GM21423 (cell line): Measurements from ENCODE around the gene PDCD7.

ENCODE experiments used
- ATAC-seq: cut with Tn5 transposase; IDR thresholded peaks from one replicate; pipeline ENCODE4 v1.9.1; 2021; ENCODE audit warnings: mild to moderate bottlenecking, moderate library complexity; ENCODE audit not compliant: unreplicated experiment

PDCD7 gene

DNA sequence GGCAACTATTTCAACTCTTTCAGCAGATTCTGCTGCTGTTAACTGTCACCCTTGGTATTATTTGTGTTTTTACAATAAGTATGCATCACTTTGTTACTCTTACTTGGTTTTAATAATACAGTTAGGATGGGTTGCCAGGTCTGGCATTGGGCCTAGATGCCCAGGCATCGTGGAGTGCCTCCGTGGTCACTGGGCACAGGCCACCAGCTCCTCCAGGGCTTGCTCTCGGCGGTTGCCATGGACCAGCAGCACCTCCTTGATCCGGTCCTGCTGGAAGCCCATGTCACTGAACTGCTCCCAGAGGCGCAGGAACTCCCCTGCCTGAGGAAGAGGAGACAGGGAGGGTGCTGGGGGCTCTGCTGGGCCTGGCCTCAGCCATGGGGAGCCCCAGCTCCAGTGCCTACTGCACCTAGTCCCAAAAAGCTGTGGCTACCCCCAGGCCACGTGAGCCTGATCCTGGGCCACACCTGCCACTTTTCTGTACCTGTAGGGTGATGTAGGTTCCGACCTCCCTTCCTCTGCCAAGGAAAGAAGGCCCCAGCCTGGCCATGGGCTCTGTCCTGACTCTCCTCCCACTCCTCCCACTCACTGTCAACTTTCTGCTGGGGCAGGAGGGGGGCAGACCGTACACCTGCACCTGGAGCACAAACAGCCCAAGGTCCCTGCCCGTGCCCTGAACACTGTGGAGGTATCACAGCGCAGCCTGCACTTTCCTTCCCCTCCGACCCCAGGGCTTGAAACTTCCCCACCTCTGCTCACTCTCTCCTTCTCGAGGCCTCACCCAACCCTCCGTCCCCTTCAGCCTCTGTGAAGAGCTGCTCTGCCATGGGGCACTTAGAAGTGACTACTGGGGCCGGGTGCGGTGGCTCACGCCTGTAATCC is 40.5 kb downstream of the PDCD7 start:
- ATAC-seq: no peak

DNA sequence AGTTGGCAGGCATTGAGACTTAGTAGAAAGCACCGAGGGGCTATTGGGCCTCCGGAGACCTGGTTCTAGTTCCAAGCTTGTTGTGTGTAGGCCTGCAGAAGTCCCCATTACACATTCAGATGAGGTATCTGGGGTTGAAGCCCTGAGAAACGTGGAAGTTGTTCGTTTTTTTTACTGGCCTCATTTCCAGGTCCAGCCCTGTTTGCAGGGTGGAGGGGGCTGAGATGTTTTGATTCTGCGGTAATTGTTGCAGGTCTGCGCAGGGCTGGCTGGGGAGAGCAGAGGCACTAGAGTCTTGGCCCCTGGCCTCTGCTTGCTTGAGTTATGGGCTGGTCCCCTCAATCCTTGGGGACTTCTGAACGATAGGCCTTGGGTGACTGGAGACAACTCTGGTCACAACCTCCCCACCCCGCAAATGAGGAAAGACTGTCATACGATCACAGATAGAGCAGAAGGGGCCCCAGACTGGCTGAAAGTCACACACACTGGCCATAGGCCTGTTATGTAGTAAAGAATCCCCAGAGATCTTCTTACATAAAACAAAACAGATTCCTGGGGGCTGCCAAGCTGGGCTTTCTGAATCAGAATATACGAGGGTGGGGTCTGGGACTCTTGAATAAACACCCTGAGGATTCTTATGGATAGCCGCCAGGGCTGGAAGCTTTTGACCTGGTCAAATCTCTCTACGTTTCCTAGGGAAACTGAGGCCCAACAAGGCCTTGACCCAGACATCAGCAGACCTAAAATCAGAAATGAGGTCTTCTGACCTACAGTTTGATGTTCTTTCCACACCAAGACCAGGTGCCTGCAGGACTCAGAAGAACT is 41.5 kb downstream of the PDCD7 start:
- no peak for ATAC-seq

DNA sequence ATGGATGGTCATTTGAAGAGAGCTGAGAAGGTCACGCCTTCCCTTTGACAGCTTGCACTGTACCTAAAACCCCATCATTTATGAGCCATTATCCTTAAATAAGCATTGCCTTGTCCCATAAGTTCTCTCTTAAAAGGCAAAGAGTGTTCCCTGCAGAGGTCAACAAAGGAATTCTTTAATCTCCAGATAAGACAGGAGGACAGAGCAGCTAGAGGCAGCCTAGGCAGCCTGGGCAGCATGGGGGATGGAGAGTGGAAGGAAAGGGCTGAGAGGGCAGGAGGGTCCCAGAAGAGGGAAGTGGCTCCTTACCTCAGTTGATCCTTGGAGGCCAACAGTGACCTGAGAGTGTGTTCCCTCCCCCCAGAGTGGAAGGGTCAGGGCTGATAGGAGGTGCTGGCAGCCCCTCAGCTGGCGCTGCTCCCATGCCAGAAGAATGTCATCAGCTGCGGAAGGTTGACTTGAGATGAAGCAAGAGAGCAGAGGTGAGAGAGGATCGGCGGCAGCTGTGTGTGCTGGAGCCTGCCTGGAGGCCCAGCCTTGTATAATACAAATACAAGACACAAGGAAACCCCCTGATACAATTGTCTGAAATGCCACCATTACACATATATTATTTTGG is 44.3 kb downstream of the PDCD7 start:
- ATAC-seq: no peak

DNA sequence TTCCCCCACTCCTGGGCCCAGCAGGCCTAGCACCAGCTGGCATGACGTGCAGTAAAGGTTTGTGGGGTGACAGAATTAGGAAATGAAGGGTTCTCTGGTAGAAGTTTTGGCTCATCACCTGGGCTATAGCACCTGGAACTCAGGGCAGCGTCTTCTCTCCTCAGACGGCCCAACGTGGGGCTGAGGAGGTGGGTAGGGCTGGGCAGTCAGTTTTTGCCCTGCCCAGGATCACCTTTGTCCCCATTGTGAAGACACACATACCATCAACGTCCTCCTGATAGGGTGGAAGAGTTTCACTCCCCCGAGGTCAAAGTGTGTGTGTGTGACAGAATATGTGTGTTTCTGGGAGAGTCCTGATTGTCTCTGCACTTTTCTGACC is 45.0 kb downstream of the PDCD7 start:
- no peak for ATAC-seq

DNA sequence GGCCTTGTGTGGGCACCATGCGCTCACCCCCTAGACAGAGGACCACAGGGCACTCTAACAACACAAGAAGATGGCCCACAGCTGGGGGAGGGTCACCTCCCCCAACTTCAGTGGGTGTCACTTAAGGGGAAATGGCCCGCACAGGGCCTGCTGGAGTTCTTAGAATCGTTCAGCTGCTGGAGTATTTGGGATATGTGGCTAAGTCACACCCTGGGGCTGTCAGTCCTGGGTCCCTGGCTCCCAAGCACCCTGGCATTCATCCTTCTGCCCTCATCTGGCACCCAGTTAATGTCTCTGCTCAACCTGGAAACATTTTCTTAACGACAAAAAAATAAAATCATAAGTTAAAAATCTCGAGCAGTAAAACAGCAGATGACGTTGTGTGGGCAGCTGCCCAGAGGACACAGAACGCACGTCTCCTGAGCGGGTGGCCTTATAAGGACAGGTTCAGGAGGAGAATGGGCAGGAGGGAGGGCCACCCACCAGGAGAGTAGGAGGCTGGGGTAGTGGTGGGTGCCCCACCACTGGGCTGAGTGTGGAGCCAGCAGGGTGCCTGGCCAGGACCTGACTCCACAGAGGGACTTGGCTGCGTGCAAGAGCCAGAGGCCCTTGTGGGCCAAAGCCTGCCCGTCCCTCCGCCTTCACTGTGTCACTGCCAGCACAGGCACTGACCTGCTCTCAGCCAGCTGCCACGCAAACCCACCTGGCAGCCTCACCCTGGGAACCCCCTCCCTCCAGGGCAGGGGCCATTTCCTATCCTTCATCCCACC is 45.5 kb downstream of the PDCD7 start:
- no peak for ATAC-seq

DNA sequence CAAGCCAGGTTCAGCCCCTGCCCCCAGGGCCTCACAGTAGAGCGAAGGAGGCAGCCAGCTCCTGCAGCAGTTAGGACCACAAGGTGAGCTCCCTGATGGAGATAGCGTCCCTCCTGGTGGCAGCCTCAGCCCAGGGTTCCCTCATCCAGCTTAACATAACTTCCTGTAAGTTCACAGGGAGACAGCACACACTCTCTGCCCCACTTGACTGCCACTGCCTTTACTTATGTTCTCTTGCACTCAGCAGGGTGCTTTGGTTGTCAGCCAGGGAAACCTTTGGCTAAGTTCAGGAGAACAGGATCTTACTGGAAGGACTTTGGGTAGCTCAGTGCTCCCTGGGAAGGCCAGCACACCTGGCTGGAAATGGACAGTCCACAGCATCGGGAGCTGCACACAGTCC is 46.2 kb downstream of the PDCD7 start:
- ATAC-seq: no peak

DNA sequence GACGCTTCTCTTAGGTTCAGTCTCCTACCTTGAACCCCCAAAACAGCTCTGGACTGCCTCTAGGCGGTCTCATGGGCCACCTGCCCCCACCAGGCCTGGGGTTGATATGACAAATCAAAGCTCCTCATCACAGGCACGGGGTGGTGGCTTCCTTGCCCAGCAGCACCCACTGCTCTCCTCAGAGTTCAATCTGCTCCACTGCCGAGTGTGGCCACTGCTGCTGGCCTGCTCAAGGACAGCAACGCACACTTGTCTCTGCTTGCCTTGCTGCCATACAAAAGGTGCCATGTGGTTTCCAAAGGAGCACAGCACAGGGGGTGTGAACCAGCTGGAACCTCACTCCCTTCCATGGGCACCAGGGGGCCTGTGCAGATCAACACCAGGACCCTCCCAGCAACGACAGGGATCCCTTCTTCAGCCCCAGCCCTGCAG is 46.9 kb downstream of the PDCD7 start:
- ATAC-seq: no peak

DNA sequence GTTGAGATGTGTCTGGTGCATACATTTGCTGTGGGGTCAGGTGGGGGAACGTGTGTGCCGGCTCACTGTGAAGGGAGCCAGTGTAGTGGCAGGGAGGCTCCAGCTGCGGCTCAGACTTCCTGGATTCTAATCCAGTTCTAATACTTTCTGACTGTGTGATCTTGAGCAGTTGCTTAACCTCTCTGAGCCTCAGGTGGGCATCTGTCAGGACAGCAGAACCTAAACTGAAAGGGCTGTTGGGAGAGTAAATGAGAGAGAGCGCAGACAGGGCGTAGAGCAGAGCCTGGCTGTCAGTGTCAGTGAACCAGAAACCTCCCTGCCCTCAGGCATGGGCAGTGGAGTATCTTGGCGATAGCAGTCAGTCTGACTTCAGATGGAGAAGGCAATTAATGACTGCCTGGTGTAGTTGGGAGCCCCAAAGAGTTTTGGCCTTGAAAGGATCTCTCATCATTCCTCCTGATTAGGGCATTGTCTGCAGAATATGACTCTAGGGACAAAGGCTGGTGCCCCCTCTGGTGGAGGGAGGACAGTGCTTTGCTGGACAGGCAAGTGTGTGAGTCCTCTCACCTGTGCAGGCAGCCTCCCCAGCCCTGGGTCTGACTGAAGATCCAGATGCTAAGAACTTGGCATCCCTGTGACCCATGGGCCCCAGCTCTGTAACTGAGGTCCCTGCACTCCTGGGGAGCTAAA is 47.5 kb downstream of the PDCD7 start:
- no peak for ATAC-seq

DNA sequence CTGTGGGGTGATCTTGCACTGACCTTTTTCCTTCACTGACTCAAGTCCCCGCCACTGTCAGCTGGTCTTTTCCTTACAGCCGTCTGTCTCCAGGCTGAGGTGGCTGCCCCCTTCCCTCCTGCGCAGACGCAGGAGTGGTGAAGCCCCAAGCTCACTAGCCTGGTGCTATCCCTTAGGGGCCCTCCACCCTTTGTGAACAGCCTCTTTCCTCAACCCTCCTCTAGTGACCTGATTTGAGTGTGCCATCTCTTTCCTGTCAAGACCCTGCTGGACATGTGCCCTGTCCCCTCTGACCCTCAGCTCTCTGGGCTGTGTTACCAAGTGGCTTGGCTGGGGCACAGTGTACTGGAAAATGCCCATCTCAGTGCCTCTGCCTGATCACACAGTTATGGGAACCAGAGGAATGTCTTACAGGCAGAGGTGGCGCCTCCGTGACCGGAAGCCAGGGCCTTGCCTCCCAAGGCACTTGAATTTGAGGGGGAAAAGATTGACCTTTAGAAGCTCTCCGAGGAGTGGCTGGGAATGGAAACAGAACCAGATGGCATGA is 48.3 kb downstream of the PDCD7 start:
- no peak for ATAC-seq

DNA sequence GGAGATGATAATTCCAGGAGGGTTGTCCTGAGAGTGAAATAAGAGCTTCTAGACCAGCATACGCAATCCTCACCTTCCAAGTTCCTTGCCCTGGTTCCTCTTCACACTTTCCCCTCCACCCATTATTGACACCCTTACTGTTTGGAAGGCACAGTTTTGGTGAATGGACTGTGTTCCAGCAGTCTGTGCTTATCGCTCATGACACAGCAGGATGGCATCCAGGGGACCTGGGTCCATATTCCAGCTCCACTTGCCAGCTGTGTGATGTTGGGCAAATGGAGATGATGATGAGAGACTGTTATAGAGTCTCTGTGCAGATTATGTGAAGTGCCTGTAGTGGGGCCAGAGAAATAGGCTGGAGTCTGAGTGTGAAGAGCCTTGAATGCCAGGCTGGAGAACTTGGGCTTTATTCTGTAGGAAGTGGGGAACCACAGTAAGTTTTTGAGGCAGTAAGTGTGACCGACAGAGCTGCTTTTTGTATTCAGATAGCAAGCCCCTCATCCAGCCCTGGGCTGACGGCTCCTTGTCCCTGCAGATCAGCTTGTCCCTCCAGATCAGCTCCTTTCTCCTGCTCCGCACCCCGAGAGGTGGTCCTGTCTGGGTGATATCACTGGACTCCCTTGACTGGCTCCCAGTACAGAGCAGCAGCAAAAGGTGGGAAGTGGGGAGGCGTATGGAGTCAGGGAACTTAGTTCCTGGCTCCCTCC is 49.0 kb downstream of the PDCD7 start:
- no peak for ATAC-seq

DNA sequence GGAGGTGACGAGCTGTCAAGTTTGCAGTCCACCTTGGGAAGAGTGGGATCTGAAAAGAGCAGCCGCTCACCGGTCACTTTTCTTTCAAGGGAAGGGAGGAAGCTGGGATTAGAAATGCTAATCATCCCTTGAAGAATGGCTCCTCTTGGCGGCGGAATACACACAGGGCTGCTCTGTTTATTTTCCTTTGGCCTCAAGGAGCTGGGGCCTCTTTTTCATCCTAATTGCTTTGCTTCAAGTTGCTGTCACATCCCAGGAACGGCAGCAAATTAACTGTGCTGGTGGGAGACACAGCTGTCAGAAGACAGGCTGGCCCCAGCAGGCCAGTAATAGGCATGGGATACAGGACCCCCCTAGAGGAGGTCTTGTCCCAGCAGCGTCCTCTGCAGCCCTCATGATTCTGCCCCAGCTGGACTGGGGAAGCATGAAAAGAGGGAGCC is 50.3 kb downstream of the PDCD7 start:
- no peak for ATAC-seq

DNA sequence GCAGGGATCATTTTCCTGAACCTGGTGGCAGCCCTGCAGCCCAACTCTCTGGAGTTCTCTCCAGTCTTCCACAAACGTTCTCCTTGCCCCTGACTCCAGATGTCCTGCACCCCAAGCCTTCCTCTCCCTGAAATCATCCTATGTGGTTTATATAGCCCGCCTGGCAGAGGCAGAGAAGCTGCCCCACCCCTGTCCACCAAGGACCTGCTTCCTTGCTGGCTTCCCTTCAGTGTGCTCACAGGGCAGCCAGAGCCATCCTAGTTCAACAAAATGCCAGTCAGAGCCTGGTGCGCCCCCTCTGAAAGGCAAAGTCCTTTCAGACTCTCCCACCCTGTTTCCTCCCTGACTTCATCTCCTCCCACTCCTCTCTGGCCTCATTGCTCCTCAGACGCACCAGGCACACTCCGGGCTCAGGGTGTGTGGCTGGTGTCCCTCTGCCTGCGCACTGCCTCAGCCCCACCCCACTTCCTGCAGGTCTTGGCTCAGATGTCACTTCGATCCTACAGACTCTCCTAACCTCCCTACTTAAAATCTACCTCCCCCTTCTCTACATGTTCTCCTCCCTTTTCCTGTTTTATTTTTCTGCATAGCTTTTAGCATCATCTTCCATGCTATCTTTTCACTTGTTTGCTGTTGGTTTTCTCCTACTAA is 51.2 kb downstream of the PDCD7 start:
- ATAC-seq: no peak

DNA sequence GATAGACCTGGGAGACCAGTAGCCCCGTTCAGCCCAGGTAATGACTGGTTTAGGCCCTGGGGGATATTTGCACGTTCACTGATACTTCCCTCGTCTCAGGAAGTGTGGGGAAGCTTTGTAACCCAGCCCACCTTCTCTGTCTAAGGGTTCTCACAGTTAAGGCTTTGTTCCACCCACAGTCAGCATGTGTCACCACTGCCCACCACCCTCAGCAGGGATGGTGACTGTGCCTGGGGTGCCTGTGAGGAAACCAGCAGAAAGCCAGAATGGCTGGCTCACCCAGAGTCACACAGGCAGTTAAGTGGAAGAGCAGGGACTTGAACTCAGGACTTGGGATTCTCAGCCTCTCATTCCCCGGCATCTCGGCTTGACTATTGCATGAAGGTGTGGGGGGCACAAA is 51.9 kb downstream of the PDCD7 start:
- no peak for ATAC-seq

DNA sequence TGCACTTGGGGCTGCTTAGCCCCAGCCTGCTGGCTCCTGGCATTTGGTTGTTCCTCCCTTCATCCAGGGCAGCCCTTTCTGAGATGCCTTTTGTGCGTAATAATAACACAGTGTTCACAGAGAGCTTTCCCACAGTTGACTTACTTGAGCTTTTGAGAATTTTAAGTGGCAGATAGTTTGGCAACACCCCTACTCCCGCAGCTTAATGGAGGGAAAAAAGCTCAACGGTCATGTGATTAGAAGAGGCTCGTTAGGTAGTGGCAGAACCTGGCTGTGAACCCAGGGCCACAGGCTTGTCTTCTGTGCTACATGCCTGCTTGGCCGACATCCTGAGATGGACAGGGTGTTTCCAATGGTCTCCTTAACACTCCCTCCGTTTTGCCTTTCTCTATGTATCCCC is 52.3 kb downstream of the PDCD7 start:
- ATAC-seq: no peak

DNA sequence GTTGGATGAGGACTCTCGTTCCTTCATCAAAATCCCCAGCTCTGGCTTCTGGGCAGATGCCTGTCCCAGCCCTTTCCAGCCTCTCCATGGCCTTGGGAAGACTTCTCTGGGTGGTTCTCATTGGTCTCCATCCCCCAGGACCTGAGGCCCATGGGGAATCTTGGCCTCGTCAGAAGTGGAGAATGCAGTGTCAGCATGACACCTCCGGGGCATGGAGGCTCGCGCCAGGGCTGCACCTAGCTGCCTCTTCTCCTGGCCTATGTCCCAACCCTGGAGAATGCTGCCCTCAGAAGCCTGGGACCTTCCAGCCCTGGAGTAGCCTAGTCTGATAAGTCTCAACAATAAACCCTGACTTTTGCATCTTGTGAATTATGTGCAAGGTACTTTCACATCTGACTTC is 54.0 kb downstream of the PDCD7 start:
- ATAC-seq: no peak

DNA sequence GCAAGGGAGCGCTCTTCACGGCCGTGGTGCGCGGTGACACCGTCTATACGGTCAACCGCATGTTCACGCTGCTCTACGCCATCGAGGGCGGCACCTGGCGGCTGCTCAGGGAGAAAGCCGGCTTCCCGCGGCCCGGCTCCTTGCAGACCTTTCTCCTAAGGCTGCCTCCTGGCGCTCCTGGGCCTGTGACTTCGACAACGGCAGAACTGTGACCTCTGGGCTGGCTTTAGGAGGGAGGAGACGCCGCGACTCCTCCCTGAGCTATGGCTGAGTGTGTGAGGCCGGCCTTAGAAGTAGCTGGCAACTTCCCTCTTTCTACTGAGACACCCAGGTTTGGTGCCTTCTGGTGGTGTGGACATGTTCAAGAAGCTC is 55.6 kb downstream of the PDCD7 start:
- ATAC-seq: no peak

DNA sequence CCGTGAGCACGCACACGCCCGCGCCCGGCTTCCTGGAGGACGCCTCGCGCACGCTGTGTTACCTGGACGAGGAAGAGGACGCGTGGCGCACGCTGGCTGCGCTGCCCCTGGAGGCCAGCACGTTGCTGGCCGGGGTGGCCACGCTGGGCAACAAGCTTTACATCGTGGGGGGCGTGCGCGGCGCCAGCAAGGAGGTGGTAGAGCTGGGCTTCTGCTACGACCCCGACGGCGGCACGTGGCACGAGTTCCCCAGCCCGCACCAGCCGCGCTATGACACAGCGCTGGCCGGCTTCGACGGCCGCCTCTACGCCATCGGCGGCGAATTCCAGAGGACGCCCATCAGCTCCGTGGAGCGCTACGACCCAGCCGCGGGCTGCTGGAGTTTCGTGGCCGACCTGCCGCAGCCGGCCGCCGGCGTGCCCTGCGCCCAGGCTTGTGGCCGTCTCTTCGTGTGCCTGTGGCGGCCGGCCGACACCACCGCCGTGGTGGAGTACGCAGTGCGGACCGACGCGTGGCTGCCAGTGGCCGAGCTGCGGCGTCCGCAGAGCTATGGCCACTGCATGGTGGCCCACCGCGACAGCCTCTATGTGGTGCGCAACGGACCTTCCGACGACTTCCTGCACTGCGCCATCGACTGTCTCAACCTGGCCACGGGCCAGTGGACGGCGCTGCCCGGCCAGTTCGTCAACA is 56.2 kb downstream of the PDCD7 start:
- no peak for ATAC-seq
